Neutrophil (primary cell): ENCODE results near the gene PTPA.

ENCODE experiments used
- H3K27ac ChIP-seq: fragments of 200-600 bp; sonication (generic); 2 replicates; pipeline ENCODE4 v1.5.1; 2016; ENCODE audit warnings: mild to moderate bottlenecking, moderate library complexity
- H3K27me3 ChIP-seq: fragments of 200-600 bp; sonication (generic); 2 replicates; pipeline ENCODE4 v1.6.0; 2016; ENCODE audit warnings: mild to moderate bottlenecking
- H3K36me3 ChIP-seq: fragments of 200-600 bp; sonication (generic); 2 replicates; pipeline ENCODE4 v1.5.1; 2017
- H3K4me1 ChIP-seq, 2 experiments: fragments of 200-600 bp in 1 of 2; sonication (generic) in 1 of 2; 1 replicate in 1 of 2; 2 replicates in 1 of 2; pipeline versions ENCODE4 v1.5.1 to v1.6.1; 2013 to 2016; ENCODE audit warnings: low read depth in 1 of 2, low read length in 1 of 2, mild to moderate bottlenecking in 1 of 2, moderate library complexity in 1 of 2; ENCODE audit not compliant: control insufficient read depth in 1 of 2, insufficient read depth in 1 of 2
- H3K4me3 ChIP-seq, 2 experiments: fragments of 200-600 bp in 1 of 2; sonication (generic) in 1 of 2; 1 replicate in 1 of 2; 2 replicates in 1 of 2; pipeline ENCODE4 v1.5.1; 2013 to 2016; ENCODE audit warnings: low read depth in 1 of 2, low read length in 1 of 2, mild to moderate bottlenecking in 1 of 2, moderate library complexity in 1 of 2
- H3K9me3 ChIP-seq: fragments of 200-600 bp; sonication (generic); 2 replicates; pipeline ENCODE4 v1.5.1; 2016
- TF ChIP-seq, protein P1 (sequence below): fragments of 200-600 bp; sonication (generic); IDR thresholded peaks from 2 replicates; pipeline ENCODE4 v1.5.1; 2016; ENCODE audit warnings: antibody characterized with exemption

The PTPA gene

DNA sequence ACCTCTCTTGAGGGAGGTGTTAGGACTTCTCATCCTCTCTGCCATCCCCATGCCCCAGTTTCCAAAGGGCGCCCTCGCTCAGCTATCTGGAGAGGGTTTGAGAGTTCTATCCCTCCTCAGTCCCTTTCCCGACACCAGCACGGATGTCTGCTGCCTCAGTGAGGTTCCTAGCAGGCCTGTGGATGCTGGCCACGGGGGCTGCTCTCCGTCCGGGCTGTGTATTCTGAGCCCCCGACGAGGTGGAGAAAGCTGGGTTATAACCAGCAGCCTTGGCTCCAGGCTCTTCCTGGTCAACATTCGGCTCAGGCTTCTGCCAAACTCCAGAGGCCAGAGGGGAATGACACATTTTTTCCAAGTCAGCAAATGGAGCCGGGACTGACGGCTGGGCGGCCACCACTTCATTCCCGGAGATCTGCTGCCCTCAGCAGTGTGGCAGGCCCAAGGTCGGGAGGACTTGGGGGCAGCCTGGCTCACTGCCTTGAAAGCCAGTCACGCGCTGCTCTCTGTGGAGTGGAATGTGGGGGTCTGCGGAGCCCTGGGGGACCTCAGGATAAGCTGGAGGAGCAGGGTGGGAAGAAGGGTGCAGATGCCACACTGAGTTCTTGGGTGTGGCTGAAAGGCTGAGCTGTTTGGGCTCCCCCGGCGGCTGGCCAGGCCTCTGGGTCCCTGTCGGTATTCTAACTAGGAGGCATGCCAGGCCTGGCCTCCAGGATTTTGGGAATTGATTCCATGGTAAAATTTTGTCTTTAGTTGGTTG lies 27.4 kb downstream of the PTPA start:
- TF ChIP-seq, protein P1, sequence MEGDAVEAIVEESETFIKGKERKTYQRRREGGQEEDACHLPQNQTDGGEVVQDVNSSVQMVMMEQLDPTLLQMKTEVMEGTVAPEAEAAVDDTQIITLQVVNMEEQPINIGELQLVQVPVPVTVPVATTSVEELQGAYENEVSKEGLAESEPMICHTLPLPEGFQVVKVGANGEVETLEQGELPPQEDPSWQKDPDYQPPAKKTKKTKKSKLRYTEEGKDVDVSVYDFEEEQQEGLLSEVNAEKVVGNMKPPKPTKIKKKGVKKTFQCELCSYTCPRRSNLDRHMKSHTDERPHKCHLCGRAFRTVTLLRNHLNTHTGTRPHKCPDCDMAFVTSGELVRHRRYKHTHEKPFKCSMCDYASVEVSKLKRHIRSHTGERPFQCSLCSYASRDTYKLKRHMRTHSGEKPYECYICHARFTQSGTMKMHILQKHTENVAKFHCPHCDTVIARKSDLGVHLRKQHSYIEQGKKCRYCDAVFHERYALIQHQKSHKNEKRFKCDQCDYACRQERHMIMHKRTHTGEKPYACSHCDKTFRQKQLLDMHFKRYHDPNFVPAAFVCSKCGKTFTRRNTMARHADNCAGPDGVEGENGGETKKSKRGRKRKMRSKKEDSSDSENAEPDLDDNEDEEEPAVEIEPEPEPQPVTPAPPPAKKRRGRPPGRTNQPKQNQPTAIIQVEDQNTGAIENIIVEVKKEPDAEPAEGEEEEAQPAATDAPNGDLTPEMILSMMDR, result no peak
- Histone ChIP-seq H3K4me3 (no peak overlapping the region), H3K36me3 (peaks cover 51% of the 10 kb centered on the region), H3K27me3 (no peaks in the 10 kb centered on the region), H3K9me3 (no peaks in the 10 kb centered on the region), H3K4me1 (peaks cover 26 to 28% of the 10 kb centered on the region in 2 experiments), H3K27ac (no peak overlapping the region)

DNA sequence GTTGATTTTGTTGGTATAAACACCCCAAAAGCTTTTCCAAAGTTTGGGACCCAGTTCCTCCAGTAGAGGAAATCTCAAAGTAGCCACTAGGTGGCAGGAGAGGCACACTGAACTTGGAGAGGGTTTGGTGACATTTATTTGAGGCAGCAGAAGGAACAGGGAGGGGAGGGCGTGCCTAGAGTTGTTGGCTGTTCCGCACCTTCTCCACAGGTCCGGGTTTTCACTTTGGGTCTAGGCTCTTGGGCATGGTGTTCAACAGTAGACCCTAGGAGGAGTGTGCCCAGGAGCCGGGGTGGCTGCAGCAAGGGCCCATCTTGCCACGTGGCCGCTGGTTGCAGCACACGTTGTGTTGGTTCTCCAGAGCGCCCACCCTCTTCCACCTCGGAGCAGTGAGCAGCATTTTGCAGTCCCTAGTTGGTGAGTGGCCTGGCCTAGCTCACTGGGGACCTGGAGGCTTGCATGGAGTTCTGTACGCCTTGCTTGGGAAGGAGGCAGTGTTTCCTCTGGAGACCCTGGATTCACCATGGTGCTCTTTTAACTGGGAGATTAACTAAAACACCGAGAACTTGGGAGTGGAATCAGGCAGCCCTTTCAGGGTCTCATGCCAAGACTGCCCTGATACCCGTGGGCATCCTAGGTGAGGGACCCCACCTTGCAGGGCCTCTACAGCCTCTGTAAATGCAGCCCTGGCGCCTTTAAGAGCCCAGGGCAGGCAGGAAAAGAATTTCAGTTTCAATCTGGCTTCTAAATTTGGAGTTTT lies 28.2 kb downstream of the PTPA start:
- peak overlapping the region; percentile 14 to 19 for H3K4me3 ChIP-seq
- peak overlapping the region; percentile 68 for H3K27ac ChIP-seq
- H3K4me1 ChIP-seq, result peaks cover 26 to 28% of the 10 kb centered on the region in 2 experiments
- H3K36me3 ChIP-seq, result peaks cover 53% of the 10 kb centered on the region
- TF ChIP-seq, protein P1, result peak; percentile 88
- no peaks in the 10 kb centered on the region for H3K27me3 ChIP-seq
- no peaks in the 10 kb centered on the region for H3K9me3 ChIP-seq

DNA sequence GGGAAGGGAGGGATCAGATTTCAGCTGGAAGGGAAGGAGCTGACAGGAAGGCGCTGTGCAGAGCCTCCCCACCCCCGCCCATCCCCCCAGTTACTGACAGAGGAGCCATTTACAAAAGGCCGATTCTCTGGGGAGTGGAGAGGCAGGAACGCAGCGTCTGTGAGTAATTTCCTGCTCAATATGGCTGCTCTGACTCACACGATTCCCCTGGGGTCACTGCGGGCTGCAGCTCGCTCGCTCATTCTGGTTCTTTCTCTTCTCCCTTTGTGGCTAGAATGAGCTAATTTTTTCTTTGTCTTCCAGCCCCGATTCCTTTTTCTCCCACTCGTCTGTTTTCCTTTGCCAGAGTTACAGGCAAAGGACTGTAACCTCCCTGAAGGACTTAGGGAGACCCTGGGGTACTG lies 28.8 kb downstream of the PTPA start:
- H3K27ac ChIP-seq, result peak overlapping the region; percentile 68
- H3K27me3 ChIP-seq, result no peaks in the 10 kb centered on the region
- H3K36me3 ChIP-seq, result peaks cover 47% of the 10 kb centered on the region
- H3K4me3 ChIP-seq, result peak overlapping the region; percentile 14 to 19
- TF ChIP-seq, protein P1, result no peak
- H3K4me1 ChIP-seq, result peaks cover 26 to 28% of the 10 kb centered on the region in 2 experiments
- no peaks in the 10 kb centered on the region for H3K9me3 ChIP-seq

DNA sequence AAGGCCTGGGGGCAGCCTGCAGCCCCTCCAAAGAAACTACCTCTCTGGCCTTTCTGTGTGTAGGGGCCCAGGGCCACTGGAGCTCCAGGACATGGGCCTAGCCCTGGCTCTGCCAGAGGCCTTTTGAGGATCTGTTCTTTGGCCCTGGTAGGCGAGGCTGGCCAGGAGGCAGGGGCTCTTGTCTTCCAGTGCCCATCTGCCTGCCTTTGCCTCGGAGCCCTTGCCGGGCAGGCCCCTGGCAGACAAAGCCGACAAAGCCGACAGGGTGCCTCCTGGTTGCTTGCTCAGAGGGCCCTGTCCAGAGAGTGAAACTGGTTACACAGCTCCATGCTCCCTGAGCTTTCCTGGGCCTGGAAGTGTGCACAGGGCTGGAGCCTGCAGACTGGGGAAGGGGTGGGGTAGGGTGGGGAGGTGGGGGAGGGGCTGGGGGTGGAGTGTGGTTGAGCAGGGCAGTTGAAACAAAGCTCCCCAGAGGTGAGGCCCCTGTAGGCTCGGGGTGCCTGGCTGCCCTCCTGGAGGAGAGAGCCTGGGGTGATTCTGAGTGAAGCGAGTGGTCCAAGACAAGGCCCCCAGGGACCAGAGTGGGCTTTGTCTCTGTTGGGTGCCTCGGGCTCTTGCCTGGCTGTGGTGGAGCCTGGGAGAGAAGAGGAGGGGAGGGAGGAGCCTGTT lies 29.3 kb downstream of the PTPA start:
- Histone ChIP-seq H3K9me3 (no peaks in the 10 kb centered on the region), H3K4me3 (no peak overlapping the region), H3K27me3 (no peaks in the 10 kb centered on the region), H3K4me1 (peaks cover 26 to 28% of the 10 kb centered on the region in 2 experiments), H3K27ac (peak overlapping the region; percentile 68), H3K36me3 (peaks cover 45% of the 10 kb centered on the region)
- TF ChIP-seq, protein P1, result no peak

DNA sequence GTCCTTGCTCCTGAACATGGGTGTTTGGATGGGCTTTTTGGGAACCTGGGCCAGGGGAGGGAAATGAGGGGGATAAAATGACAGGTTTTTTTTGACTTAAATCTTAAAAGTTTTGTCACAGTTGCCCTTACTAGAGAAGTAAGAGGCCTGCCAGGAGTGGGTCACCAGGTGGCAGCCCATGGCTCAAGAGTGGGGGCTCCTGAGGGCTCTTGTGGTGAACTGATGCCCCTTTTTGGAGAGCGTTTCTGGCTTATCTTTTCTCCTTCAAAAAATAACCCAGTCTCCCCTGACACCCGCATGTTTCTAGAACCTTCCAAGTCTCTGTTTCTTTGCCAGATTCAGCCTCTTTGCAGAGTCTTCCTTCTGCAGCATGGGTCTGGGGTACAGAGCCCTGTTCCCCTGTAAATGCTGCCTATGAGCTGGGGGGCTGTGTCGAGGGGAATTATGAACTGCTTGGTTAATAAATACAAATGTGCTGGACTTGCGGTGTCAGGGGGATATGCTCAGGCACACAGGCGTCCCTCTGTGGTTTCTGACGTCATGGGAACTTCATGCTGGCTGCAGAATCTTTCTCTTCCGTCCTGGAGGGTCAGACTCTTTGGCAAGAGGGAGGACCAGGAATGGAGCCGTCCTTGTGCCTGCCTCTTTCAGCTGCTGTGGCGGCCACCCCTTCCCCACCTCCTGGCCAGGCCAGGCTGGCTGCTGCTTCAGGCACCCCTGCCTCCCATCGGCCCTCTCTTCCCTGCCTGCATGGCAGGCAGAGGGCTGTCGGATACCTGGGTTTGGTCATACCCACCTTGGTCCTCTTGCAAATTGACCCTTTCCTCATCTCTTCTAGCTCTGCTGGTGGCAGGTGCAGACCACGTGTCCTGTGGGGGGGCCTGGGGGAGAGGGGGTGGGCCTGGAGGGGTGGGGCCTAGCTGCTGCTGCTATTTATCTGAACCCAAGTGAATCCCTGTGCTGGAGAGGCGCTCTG lies 30.1 kb downstream of the PTPA start:
- Histone ChIP-seq H3K27ac (peak overlapping the region; percentile 68), H3K4me1 (peaks cover 26 to 28% of the 10 kb centered on the region in 2 experiments), H3K36me3 (peaks cover 48% of the 10 kb centered on the region), H3K4me3 (no peak overlapping the region), H3K27me3 (no peaks in the 10 kb centered on the region), H3K9me3 (no peaks in the 10 kb centered on the region)
- TF ChIP-seq, protein P1, result no peak
